ENCODE results near the gene SLC8A3.

SLC8A3 gene

DNA sequence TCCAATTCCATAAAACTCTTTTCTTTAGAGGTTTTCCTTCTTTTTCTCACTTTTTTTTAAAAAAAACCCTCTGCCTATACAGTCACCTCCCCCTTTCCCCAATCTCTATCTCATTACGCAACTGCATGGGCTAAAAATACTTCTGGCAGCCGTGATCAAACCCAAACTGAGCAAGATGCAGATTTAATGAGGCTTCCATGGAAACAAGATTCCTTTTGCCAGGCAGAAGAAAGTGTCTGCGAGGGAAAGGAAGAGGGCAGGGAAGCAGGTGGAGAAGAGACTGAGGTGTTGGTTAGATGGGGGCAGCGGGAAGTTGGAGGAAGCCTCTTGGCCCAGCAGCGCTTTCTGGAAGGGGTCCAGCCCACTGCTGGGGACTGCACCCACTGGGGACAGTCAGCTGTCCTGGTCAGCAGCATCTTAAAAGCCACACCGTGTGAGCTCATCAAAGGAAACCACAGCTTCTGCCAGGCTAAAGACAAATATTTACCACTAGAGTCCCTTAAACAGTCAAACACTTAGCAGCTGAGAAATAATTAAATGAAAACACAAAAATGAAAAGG, 90.4 kb downstream of the SLC8A3 start:
- Histone ChIP-seq H3K4me1 (ENCODE audit: control insufficient read depth, insufficient read depth, low read length, poor library complexity, severe bottlenecking) (no peaks in the 10 kb centered on the region), H3K9me3 (ENCODE audit: control insufficient read depth, low read length) (no peaks in the 10 kb centered on the region), H3K27ac (ENCODE audit: insufficient read depth, low read length, poor library complexity, severe bottlenecking) (no peak overlapping the region), H3K27me3 (replicated peaks; ENCODE audit: control insufficient read depth, insufficient read depth, low read length, poor library complexity, severe bottlenecking) (peaks cover 2% of the 10 kb centered on the region), H3K36me3 (ENCODE audit: control insufficient read depth, insufficient read depth, low read length) (no peaks in the 10 kb centered on the region), H3K4me3 (ENCODE audit: insufficient read depth, low read depth, low read length, poor library complexity, severe bottlenecking) (no peak overlapping the region)
- no peak for DNase-seq

DNA sequence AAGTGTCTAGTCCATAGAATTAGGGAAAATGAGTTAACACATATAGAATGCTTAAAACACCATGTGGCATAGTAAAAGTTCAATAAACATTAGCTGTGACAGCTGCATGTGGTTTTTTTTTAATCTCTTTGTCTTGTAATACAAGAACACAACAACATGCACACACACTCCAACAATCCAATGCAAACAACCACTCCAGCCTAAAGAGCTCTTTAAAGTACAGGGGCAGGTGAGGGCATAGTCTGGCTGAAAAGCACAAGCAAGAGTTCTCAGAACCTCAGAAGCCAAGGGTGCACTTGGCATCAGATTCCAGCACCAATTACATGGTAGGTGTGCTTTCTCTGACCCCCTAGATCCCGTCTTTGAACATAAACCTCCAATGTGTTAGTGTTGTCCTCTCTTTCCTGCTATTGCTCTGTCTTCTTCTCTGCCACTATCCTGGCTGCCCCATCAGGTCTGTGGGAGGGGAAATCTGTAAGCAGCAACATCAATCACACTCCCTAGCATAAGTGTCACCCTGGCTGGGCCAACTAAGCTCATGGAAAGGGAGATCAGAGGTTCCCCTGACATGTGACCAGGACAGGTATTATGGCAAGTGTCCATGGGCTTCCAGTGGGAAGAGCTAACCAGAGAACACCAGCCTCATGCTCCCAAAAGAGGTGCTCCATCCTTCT, 91.0 kb downstream of the SLC8A3 start:
- no peaks in the 10 kb centered on the region for H3K9me3 ChIP-seq (ENCODE audit: control insufficient read depth, low read length)
- H3K4me3 ChIP-seq (ENCODE audit: insufficient read depth, low read depth, low read length, poor library complexity, severe bottlenecking), result no peak overlapping the region
- no peak overlapping the region for H3K27ac ChIP-seq (ENCODE audit: insufficient read depth, low read length, poor library complexity, severe bottlenecking)
- H3K27me3 ChIP-seq (replicated peaks; ENCODE audit: control insufficient read depth, insufficient read depth, low read length, poor library complexity, severe bottlenecking), result peaks cover 2% of the 10 kb centered on the region
- H3K4me1 ChIP-seq (ENCODE audit: control insufficient read depth, insufficient read depth, low read length, poor library complexity, severe bottlenecking), result no peaks in the 10 kb centered on the region
- no peaks in the 10 kb centered on the region for H3K36me3 ChIP-seq (ENCODE audit: control insufficient read depth, insufficient read depth, low read length)
- no peak for DNase-seq

DNA sequence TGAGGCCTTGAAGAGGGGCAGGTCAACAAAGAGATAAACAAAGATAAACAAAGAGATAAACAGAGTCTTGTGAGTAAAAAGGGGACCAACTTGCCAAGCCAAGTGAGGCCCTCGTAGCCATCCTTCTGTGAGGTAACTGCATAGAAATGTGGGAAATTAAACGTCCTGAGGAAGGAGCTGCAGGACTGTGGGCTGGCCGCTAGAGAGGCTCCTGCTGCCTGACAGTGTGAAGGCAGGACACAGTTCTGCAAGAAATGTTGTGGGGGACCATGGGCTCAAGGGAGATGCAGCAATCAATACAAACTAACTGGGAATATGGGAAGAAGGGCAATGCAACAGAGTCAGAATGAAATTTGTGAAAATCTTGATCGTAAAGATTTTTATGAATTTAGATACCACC, 91.9 kb downstream of the SLC8A3 start:
- Histone ChIP-seq H3K27me3 (replicated peaks; ENCODE audit: control insufficient read depth, insufficient read depth, low read length, poor library complexity, severe bottlenecking) (peaks cover 2% of the 10 kb centered on the region), H3K27ac (ENCODE audit: insufficient read depth, low read length, poor library complexity, severe bottlenecking) (no peak overlapping the region), H3K4me3 (ENCODE audit: insufficient read depth, low read depth, low read length, poor library complexity, severe bottlenecking) (no peak overlapping the region), H3K9me3 (ENCODE audit: control insufficient read depth, low read length) (no peaks in the 10 kb centered on the region), H3K36me3 (ENCODE audit: control insufficient read depth, insufficient read depth, low read length) (no peaks in the 10 kb centered on the region), H3K4me1 (ENCODE audit: control insufficient read depth, insufficient read depth, low read length, poor library complexity, severe bottlenecking) (no peaks in the 10 kb centered on the region)
- no peak for DNase-seq

DNA sequence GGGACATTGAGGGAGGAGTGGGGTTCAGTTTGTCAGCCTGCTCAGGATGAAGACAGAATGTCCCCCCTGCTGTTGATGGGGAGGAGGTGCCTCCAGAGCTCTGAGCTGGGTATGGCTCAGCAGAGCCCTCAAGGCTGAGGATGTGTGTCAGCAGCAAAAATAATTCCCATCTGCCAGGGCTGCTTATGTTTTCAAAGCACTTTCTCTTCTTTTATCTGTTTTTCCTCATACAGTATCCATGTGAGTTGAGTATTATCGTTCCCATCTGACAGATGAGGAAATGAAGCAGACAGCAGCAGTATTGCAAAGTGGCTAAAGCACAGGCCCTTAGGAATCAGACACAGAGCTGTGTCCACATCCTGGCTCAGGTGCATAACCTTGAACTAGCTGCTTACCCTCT, 94.1 kb downstream of the SLC8A3 start:
- Histone ChIP-seq H3K4me3 (ENCODE audit: insufficient read depth, low read depth, low read length, poor library complexity, severe bottlenecking) (no peak overlapping the region), H3K27ac (ENCODE audit: insufficient read depth, low read length, poor library complexity, severe bottlenecking) (no peak overlapping the region), H3K36me3 (ENCODE audit: control insufficient read depth, insufficient read depth, low read length) (no peaks in the 10 kb centered on the region), H3K9me3 (ENCODE audit: control insufficient read depth, low read length) (no peaks in the 10 kb centered on the region), H3K4me1 (ENCODE audit: control insufficient read depth, insufficient read depth, low read length, poor library complexity, severe bottlenecking) (no peaks in the 10 kb centered on the region), H3K27me3 (replicated peaks; ENCODE audit: control insufficient read depth, insufficient read depth, low read length, poor library complexity, severe bottlenecking) (peaks cover 2% of the 10 kb centered on the region)
- no peak for DNase-seq

DNA sequence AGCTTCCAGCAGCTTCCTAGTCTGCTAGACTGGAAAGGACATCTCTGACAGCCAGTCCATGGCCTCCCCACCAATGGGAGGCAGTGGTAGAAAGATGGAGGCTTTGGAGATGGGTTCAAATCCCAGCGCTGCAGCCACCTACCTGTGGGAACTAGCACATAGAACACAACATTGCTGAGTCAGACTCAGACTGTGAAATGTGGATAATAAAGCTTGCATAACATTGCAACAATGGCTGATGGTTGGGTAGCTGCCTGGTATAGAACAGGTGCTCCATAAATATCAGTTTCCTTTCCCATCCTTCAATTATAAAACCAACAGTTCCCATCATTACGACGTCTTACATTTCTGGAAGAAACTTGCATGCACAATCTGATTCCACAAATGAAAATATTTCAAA, 94.6 kb downstream of the SLC8A3 start:
- DNase-seq, result no peak

DNA sequence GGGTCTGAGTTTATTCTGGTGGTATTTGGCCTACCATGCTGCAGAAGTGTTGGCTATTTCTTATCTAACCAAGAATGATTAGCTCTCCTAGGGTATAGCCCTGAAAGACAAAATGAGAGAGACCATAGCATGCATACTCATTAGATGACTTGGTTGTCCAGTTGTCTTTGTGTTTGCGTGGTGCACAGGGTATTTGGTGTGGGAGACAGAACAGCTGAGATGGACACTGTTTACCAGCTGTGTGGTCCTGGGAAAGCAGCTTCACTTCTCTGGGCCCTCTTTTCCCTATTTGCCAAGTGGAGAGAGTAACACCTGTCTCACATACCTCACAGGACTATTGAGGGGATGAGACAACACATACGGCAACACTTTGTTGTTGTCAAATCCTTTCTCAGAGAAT, 95.6 kb downstream of the SLC8A3 start:
- no peak for DNase-seq
- no peak overlapping the region for H3K27ac ChIP-seq (ENCODE audit: insufficient read depth, low read length, poor library complexity, severe bottlenecking)
- peaks cover 2% of the 10 kb centered on the region for H3K27me3 ChIP-seq (replicated peaks; ENCODE audit: control insufficient read depth, insufficient read depth, low read length, poor library complexity, severe bottlenecking)

More for the DNA sequence above, 94.6 kb downstream of the SLC8A3 start:
- H3K9me3 ChIP-seq (ENCODE audit: control insufficient read depth, low read length), result no peaks in the 10 kb centered on the region
- H3K27me3 ChIP-seq (replicated peaks; ENCODE audit: control insufficient read depth, insufficient read depth, low read length, poor library complexity, severe bottlenecking), result peaks cover 2% of the 10 kb centered on the region
- no peak overlapping the region for H3K27ac ChIP-seq (ENCODE audit: insufficient read depth, low read length, poor library complexity, severe bottlenecking)
- no peaks in the 10 kb centered on the region for H3K36me3 ChIP-seq (ENCODE audit: control insufficient read depth, insufficient read depth, low read length)
- no peaks in the 10 kb centered on the region for H3K4me1 ChIP-seq (ENCODE audit: control insufficient read depth, insufficient read depth, low read length, poor library complexity, severe bottlenecking)
- H3K4me3 ChIP-seq (ENCODE audit: insufficient read depth, low read depth, low read length, poor library complexity, severe bottlenecking), result no peak overlapping the region

DNA sequence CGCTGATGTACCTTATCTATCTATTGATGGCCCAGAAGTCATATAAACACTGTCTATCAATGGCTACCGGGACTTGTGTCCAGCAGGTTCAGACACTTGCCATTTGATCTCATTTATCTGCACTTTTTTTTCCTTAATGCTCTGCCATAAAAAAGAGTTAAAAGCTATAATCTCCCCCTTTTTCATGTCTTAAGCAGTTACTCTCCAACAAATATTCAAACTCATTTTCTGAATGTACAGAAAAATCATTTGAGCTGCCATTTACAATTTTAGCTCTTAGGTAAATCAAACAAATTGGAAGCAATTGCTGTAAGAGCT, 101.4 kb downstream of the SLC8A3 start:
- no peak for DNase-seq
- Histone ChIP-seq H3K9me3 (ENCODE audit: control insufficient read depth, low read length) (no peaks in the 10 kb centered on the region), H3K4me3 (ENCODE audit: insufficient read depth, low read depth, low read length, poor library complexity, severe bottlenecking) (no peak overlapping the region), H3K27ac (ENCODE audit: insufficient read depth, low read length, poor library complexity, severe bottlenecking) (no peak overlapping the region), H3K27me3 (replicated peaks; ENCODE audit: control insufficient read depth, insufficient read depth, low read length, poor library complexity, severe bottlenecking) (no peaks in the 10 kb centered on the region), H3K36me3 (ENCODE audit: control insufficient read depth, insufficient read depth, low read length) (no peaks in the 10 kb centered on the region), H3K4me1 (ENCODE audit: control insufficient read depth, insufficient read depth, low read length, poor library complexity, severe bottlenecking) (no peaks in the 10 kb centered on the region)

More for the DNA sequence above, 95.6 kb downstream of the SLC8A3 start:
- Histone ChIP-seq H3K36me3 (ENCODE audit: control insufficient read depth, insufficient read depth, low read length) (no peaks in the 10 kb centered on the region), H3K9me3 (ENCODE audit: control insufficient read depth, low read length) (no peaks in the 10 kb centered on the region), H3K4me3 (ENCODE audit: insufficient read depth, low read depth, low read length, poor library complexity, severe bottlenecking) (no peak overlapping the region), H3K4me1 (ENCODE audit: control insufficient read depth, insufficient read depth, low read length, poor library complexity, severe bottlenecking) (no peaks in the 10 kb centered on the region)

DNA sequence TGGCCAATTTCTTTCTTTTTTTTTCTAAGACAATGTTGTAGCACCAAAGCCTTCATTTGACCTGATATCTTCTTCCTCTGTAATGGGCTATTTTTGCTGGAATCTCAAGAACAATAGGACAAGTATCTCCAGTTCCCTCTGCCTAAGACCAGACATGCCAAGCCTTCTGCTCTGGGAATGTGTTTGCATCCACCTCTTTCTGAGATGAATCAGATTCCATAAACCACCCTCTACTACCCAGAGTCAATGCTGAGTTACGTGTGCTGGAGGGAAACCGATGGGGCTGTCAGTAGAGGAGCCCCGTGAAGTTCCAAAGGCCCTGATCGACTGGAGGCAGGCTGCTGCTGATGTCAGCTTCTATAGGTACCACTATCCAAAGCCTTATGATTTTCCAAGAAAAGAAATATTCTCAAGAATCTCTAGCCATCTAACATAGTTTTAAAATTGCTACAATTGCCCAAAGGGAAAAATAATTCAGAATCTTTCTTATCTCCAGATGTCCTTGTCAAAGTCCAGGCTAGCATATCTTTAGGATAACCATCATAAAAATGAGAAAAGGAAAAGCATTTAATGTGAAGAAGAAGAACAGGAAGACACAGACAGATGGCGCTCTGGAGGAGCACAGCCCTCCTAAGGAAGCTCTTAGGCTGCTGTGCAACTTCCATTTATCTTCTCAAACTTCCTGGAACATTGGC, 101.9 kb downstream of the SLC8A3 start:
- Histone ChIP-seq H3K27me3 (replicated peaks; ENCODE audit: control insufficient read depth, insufficient read depth, low read length, poor library complexity, severe bottlenecking) (no peaks in the 10 kb centered on the region), H3K9me3 (ENCODE audit: control insufficient read depth, low read length) (no peaks in the 10 kb centered on the region), H3K27ac (ENCODE audit: insufficient read depth, low read length, poor library complexity, severe bottlenecking) (no peak overlapping the region), H3K4me3 (ENCODE audit: insufficient read depth, low read depth, low read length, poor library complexity, severe bottlenecking) (no peak overlapping the region), H3K36me3 (ENCODE audit: control insufficient read depth, insufficient read depth, low read length) (no peaks in the 10 kb centered on the region), H3K4me1 (ENCODE audit: control insufficient read depth, insufficient read depth, low read length, poor library complexity, severe bottlenecking) (no peaks in the 10 kb centered on the region)
- no peak for DNase-seq

DNA sequence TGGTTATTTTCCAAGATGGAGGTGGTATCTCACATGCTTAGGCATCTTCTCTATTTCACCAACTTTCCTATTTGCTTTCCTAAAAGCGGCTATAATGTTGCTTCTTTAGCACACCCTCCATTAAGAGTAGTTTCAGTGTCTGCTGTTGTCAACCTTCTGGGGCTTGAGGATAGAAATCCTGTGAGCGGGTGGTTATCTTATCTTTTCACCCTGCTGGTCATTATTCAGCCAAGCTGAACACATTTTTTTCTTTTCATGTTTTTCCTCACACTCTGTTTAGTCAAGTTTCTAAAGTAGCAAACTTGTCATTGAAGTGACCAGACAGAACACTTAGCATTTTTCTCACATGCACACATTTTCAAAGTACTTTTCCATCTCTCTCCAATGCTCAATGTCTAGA, 104.5 kb downstream of the SLC8A3 start:
- Histone ChIP-seq H3K27ac (ENCODE audit: insufficient read depth, low read length, poor library complexity, severe bottlenecking) (no peak overlapping the region), H3K4me1 (ENCODE audit: control insufficient read depth, insufficient read depth, low read length, poor library complexity, severe bottlenecking) (no peaks in the 10 kb centered on the region), H3K4me3 (ENCODE audit: insufficient read depth, low read depth, low read length, poor library complexity, severe bottlenecking) (no peak overlapping the region), H3K9me3 (ENCODE audit: control insufficient read depth, low read length) (no peaks in the 10 kb centered on the region), H3K27me3 (replicated peaks; ENCODE audit: control insufficient read depth, insufficient read depth, low read length, poor library complexity, severe bottlenecking) (no peaks in the 10 kb centered on the region), H3K36me3 (ENCODE audit: control insufficient read depth, insufficient read depth, low read length) (no peaks in the 10 kb centered on the region)
- DNase-seq, result no peak

DNA sequence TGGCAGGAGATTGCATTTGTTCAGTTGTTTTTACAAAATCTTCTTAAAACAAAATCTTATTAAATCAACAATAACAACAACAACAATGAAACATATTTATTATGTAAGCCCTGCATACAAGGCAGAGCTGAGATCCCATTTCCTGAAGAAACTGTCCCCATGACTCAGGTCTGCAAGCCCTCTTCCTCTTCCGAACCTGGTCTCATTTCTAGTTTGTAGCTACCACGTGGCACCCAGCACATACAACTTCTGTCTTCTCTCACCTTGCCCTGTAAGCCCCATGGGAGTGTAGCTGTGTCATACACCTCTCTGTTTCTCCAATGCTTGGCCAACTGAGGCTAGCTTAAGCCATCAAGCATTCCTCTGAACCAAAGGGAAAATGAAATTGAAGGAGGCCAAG, 106.4 kb downstream of the SLC8A3 start:
- H3K27ac ChIP-seq (ENCODE audit: insufficient read depth, low read length, poor library complexity, severe bottlenecking), result no peak overlapping the region
- no peak overlapping the region for H3K4me3 ChIP-seq (ENCODE audit: insufficient read depth, low read depth, low read length, poor library complexity, severe bottlenecking)
- no peaks in the 10 kb centered on the region for H3K27me3 ChIP-seq (replicated peaks; ENCODE audit: control insufficient read depth, insufficient read depth, low read length, poor library complexity, severe bottlenecking)
- H3K9me3 ChIP-seq (ENCODE audit: control insufficient read depth, low read length), result no peaks in the 10 kb centered on the region
- no peaks in the 10 kb centered on the region for H3K36me3 ChIP-seq (ENCODE audit: control insufficient read depth, insufficient read depth, low read length)
- H3K4me1 ChIP-seq (ENCODE audit: control insufficient read depth, insufficient read depth, low read length, poor library complexity, severe bottlenecking), result no peaks in the 10 kb centered on the region
- no peak for DNase-seq
